Measurements from ENCODE around the gene LDB2.

GRCh38 chr4:16590797-16591196, 307.6 kb downstream of the LDB2 start:
- TF ChIP-seq POLR2A (IDR thresholded peaks at IDR 0.05; ENCODE audit: low read depth, low read length) (no peak), POLR2AphosphoS5 (IDR thresholded peaks at IDR 0.05; ENCODE audit: low read depth, low read length) (no peak), TAF1 (IDR thresholded peaks at IDR 0.05; ENCODE audit: borderline replicate concordance, low read depth, low read length) (no peak)
